Measurements from ENCODE around the gene MMP12. TPM values are rescaled to one million over a fixed set of nuclear protein-coding genes. Genes with fewer than 3 reads are reported as not detected.

MMP12 gene
- polyA plus RNA-seq, 3 donors, result not detected

DNA sequence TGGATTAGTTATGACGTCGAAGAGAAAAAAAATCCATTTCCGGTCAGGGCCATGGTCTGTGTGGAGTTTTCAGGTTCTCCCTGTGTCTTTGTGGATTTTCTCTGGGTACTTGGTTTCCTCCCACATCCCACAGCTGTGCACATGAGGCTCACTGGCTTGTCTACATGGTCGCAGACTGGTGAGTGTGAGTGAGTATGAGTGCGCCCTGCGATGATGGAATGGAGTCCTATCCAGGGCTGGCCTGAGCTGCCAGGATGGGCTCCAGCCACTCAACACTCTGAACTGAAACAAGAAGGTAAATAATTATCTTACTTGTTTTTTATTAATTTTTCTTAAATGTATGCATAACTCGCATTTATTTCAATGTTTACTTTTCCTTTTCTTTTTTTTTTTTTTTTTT lies 42.2 kb downstream of the MMP12 start:
- DNase-seq, result no peak
- H3K4me3 ChIP-seq (replicated peaks in 1 of 3; ENCODE audit: low read depth in 2 of 3, low read length in 3 of 3), result no peak overlapping the region
- no peaks in the 10 kb centered on the region for H3K36me3 ChIP-seq (replicated peaks in 1 of 2; ENCODE audit: control insufficient read depth in 1 of 2, insufficient read depth in 2 of 2, low read length in 2 of 2)
- H2AFZ ChIP-seq (ENCODE audit: insufficient read depth, low read depth, low read length, poor library complexity, severe bottlenecking), result no peak overlapping the region
- no peak overlapping the region for H3K27ac ChIP-seq (ENCODE audit: low read depth in 1 of 2, low read length in 2 of 2)
- H3K4me1 ChIP-seq (ENCODE audit: control insufficient read depth in 1 of 2, insufficient read depth in 2 of 2, low read length in 2 of 2), result no peaks in the 10 kb centered on the region
- peaks cover 26 to 35% (median 29%) of the 10 kb centered on the region in 3 donors for H3K27me3 Mint-ChIP-seq (ENCODE audit: low read depth in 3 of 3)
- H3K9ac ChIP-seq (ENCODE audit: insufficient read depth, low read length, poor library complexity, severe bottlenecking), result no peak overlapping the region
- no peaks in the 10 kb centered on the region for H3K79me2 ChIP-seq (ENCODE audit: insufficient read depth, low read length)
- no peaks in the 10 kb centered on the region for H3K4me1 Mint-ChIP-seq
- peaks cover 22 to 32% of the 10 kb centered on the region in 2 donors for H3K27me3 ChIP-seq (ENCODE audit: control insufficient read depth in 2 of 2, insufficient read depth in 2 of 2, low read length in 2 of 2)
- H3K4me3 Mint-ChIP-seq, result peak overlapping the region in 1 of 2 donors; percentile 65
- no peaks in the 10 kb centered on the region for H4K20me1 ChIP-seq (ENCODE audit: insufficient read depth, low read length)
- H3K9me3 Mint-ChIP-seq, result no peaks in the 10 kb centered on the region
- no CpG with 5 or more reads among the region's 7 CpGs for WGBS (ENCODE audit: insufficient coverage)
- H3K4me2 ChIP-seq (replicated peaks; ENCODE audit: extremely low read depth, low read length, poor library complexity, severe bottlenecking), result no peak overlapping the region
- H3K36me3 Mint-ChIP-seq, result no peaks in the 10 kb centered on the region
- intact Hi-C loops (cut with micrococcal nuclease), result no loop called here
- TF ChIP-seq, protein P1, sequence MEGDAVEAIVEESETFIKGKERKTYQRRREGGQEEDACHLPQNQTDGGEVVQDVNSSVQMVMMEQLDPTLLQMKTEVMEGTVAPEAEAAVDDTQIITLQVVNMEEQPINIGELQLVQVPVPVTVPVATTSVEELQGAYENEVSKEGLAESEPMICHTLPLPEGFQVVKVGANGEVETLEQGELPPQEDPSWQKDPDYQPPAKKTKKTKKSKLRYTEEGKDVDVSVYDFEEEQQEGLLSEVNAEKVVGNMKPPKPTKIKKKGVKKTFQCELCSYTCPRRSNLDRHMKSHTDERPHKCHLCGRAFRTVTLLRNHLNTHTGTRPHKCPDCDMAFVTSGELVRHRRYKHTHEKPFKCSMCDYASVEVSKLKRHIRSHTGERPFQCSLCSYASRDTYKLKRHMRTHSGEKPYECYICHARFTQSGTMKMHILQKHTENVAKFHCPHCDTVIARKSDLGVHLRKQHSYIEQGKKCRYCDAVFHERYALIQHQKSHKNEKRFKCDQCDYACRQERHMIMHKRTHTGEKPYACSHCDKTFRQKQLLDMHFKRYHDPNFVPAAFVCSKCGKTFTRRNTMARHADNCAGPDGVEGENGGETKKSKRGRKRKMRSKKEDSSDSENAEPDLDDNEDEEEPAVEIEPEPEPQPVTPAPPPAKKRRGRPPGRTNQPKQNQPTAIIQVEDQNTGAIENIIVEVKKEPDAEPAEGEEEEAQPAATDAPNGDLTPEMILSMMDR (IDR thresholded peaks at IDR 0.05), result no peak
- H3K9me3 ChIP-seq (replicated peaks in 1 of 2; ENCODE audit: control insufficient read depth in 1 of 2, insufficient read depth in 1 of 2, low read length in 2 of 2), result peaks cover 0 to 4% of the 10 kb centered on the region in 2 donors
- H3K27ac Mint-ChIP-seq, result no peak overlapping the region

DNA sequence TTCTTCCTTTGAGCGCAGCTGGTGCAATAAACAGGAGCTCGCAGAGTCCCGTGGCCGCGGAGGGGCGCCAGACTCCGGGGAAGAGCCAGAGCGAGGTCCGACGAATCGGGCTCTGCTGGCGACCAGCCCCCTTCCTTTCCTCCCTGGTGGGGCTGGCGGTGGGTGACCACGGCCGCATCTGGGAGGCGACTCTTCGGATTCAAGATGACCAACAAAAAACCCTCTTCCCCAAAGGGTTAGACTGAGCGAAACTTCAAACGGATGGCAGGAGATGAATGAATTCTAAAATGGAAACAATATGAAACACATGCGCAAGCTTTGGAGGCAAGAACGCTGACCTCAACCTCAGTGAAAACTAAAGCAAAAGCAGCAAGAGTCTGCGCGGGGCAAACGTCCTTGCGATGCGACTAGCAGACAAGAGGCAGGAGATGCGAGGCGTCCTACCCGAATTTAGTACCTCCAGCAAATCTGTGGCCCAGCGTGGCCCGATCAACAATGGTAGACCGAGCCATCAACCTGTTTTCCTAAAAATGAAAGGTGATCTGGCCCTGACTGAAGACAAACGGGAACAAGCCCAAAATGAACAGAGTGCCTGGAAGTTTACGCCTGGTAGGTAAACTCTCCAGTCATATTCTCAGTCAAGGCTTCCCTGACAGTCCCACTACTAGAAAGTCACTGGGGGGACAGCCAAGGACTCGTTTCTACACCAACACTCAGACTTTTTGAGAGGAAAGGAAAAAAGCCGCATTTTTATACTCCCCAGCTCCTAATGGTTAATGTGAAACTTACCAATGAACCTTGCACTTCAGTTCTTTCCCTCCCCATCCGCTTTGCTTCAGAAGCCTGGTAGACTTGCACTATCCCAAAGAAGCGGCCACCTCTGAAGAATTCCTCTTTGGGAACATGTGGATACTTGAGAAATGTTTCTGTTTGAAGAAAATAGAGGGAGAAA lies 43.0 kb downstream of the MMP12 start:
- intact Hi-C loops (cut with micrococcal nuclease), result no loop called here
- H3K9me3 ChIP-seq (replicated peaks in 1 of 2; ENCODE audit: control insufficient read depth in 1 of 2, insufficient read depth in 1 of 2, low read length in 2 of 2), result peaks cover 0 to 4% of the 10 kb centered on the region in 2 donors
- no peak overlapping the region for H3K27ac Mint-ChIP-seq
- H2AFZ ChIP-seq (ENCODE audit: insufficient read depth, low read depth, low read length, poor library complexity, severe bottlenecking), result no peak overlapping the region
- no peaks in the 10 kb centered on the region for H4K20me1 ChIP-seq (ENCODE audit: insufficient read depth, low read length)
- H3K4me1 Mint-ChIP-seq, result no peaks in the 10 kb centered on the region
- H3K36me3 Mint-ChIP-seq, result no peaks in the 10 kb centered on the region
- peaks cover 27 to 35% (median 29%) of the 10 kb centered on the region in 3 donors for H3K27me3 Mint-ChIP-seq (ENCODE audit: low read depth in 3 of 3)
- H3K4me1 ChIP-seq (ENCODE audit: control insufficient read depth in 1 of 2, insufficient read depth in 2 of 2, low read length in 2 of 2), result no peaks in the 10 kb centered on the region
- H3K79me2 ChIP-seq (ENCODE audit: insufficient read depth, low read length), result no peaks in the 10 kb centered on the region
- peaks cover 22 to 32% of the 10 kb centered on the region in 2 donors for H3K27me3 ChIP-seq (ENCODE audit: control insufficient read depth in 2 of 2, insufficient read depth in 2 of 2, low read length in 2 of 2)
- DNase-seq, result no peak
- H3K9me3 Mint-ChIP-seq, result peaks cover 0 to 2% (median 0%) of the 10 kb centered on the region in 7 donors
- no peak overlapping the region for H3K27ac ChIP-seq (ENCODE audit: low read depth in 1 of 2, low read length in 2 of 2)
- 43% methylated on average over 24 of the region's 38 CpGs for WGBS (ENCODE audit: insufficient coverage)
- TF ChIP-seq, protein P1 (IDR thresholded peaks at IDR 0.05), result no peak
- H3K4me2 ChIP-seq (replicated peaks; ENCODE audit: extremely low read depth, low read length, poor library complexity, severe bottlenecking), result no peak overlapping the region
- H3K4me3 Mint-ChIP-seq, result peak overlapping the region in 1 of 2 donors; percentile 81
- no peaks in the 10 kb centered on the region for H3K36me3 ChIP-seq (replicated peaks in 1 of 2; ENCODE audit: control insufficient read depth in 1 of 2, insufficient read depth in 2 of 2, low read length in 2 of 2)
- H3K9ac ChIP-seq (ENCODE audit: insufficient read depth, low read length, poor library complexity, severe bottlenecking), result no peak overlapping the region
- H3K4me3 ChIP-seq (replicated peaks in 1 of 3; ENCODE audit: low read depth in 2 of 3, low read length in 3 of 3), result no peak overlapping the region
